CD4-positive, alpha-beta T cell treated with Interferon gamma for 1 hour (primary cell): ENCODE results near the gene ZBED1.
"Not testable (repeated sequence)": the region's sequence is repeated elsewhere in the genome, so short reads cannot be mapped to it uniquely, and the experiment has no call there.

ENCODE experiments used
- DNase-seq: peaks from one replicate; pipeline ENCODE4 v3.0.0-alpha.2; 2020

ZBED1 gene

GRCh38 chrX:2517055-2517454 lies 16.3 kb upstream of the ZBED1 start:
- DNase-seq: no peak

- DNase-seq: no peak
Measured at GRCh38 chrX:2516623-2517022, 15.8 kb upstream of the ZBED1 start.

GRCh38 chrX:2514131-2514530 lies 13.4 kb upstream of the ZBED1 start:
- DNase-seq: no peak

- DNase-seq: no peak
Measured at GRCh38 chrX:2513121-2513664, 12.4 kb upstream of the ZBED1 start.

DNA sequence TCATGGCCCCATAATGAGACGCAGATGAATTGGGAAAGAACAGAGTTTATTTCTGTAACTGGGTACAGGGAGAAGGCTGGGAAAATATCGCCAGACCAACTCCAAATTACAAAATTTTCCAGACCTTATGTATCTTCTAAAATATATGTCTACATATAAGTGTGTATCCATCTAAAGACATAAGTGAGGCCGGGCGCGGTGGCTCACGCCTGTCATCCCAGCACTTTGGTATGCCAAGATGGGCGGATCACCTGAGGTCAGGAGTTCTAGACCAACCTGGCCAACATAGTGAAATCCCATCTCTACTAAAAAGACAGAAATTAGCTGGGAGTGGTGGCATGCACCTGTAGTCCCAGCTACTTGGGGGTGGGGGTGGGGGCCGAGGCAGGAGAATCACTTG lies 11.7 kb upstream of the ZBED1 start:
- DNase-seq: no peak

GRCh38 chrX:2511326-2511725 lies 10.6 kb upstream of the ZBED1 start:
- DNase-seq: no peak

DNA sequence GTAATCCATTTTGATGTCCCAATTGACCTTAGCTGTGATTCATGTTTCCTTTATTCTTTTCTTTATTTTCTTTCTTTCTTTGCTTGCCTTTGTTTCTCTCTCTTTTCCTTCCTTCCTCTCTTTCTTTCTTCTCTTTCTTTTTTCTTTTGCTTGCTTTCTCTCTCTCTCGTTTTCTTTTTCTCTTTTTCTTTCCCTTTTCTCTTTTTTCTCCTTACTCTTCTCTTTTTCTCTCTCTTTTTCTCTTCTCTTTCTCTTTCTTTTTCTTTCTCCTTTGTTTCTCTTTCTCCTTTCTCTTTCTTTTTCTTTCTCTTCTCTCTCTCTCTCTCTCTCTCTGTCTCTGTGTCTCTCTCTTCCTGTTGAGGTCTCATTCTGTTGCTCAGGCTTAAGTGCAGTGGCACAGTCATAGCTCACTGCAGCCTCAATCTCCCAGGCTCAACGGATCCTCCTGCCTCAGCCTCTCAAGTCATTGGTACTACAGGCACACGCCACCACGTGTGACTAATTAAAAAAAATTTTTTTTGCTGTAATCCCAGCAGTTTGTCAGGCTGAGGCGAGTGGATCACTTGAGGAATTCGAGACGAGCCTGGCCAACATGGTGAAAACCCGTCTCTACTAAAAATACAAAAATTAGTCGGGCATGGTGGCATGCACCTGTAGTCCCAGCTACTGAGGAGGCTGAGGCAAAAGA lies 8.0 kb upstream of the ZBED1 start:
- no peak for DNase-seq

DNA sequence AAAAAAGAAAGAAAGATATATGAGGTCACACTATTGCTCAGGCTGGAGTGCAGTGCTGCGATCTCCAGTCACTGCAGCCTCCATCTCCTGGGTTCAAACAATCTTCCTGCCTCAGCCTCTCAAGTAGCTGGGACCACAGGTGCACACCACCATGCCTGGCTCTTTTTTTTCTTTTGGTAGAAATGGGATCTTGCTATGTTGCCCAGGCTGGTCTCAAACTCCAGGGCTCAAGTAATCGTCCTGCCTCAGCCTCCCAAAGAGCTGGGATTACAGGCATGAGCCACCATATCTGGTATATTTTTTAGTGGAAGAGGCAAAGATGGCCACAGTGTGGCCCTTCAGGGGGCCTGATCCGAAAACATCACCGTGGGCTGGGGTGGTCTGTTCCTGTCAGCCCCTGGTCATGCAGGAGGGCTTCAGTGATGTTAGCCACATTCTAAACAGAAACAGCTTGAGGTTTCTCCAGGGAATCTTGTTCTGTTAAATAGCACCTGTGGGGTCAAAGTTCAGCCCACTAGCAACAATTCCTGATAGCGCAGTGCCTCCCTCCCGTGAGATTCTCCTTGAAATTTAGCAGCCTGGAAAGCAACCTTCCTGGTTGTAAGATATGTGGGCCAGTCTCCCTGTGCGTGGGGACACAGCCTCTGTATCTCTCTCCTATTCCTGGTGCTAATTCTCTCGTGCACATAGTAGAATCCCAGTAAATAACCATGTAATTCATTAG lies 7.3 kb upstream of the ZBED1 start:
- no peak for DNase-seq

- no peak for DNase-seq
Measured at GRCh38 chrX:2507196-2507595, 6.4 kb upstream of the ZBED1 start.

- DNase-seq: not testable (repeated sequence)
Measured at GRCh38 chrX:2505341-2505740, 4.6 kb upstream of the ZBED1 start.

GRCh38 chrX:2504706-2505332 lies 4.0 kb upstream of the ZBED1 start:
- no peak for DNase-seq

- DNase-seq: no peak
Measured at GRCh38 chrX:2503591-2504500, 3.1 kb upstream of the ZBED1 start.

- DNase-seq: no peak
Measured at GRCh38 chrX:2502668-2503519, 2.1 kb upstream of the ZBED1 start.

- DNase-seq: no peak
Measured at GRCh38 chrX:2502120-2502667, 1.4 kb upstream of the ZBED1 start.

- no peak for DNase-seq
Measured at GRCh38 chrX:2501559-2502102, 855 bp upstream of the ZBED1 start.

DNA sequence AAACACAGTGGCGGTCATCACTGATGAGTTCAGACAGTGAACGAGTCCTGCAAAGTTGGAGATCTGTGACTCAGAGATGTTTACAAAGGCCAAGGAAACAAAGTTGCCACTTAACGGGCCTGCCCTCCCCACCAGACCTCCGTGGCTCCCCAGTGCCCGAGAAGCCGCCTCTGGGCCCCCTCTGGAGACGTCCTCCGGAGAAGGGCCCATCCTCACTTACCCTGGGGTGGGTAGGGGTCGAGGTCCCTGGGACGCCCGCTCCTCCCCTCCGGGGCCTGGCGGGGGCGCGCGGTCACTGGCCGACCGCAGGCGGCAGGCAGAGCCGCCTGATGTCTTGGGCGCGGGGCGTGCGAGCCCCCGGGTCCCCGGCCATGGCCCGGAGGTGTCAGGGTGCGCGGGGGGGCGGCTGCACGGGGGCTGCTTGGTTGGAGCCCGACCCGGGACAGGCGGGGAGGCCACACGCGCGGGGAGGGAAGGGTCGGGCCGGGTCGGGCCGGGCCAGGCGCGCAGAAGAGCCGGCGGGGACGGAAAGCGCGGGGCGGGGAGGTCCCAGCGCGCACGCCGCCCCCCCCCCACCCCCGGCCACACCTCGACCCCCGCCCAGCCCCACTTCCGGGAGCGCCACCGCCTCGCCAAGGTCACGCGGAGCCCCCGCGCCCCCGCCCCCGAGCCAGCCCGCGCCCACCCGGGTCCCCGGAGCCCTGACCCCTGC lies 529 bp downstream of the ZBED1 start:
- peak; percentile 18 for DNase-seq

DNA sequence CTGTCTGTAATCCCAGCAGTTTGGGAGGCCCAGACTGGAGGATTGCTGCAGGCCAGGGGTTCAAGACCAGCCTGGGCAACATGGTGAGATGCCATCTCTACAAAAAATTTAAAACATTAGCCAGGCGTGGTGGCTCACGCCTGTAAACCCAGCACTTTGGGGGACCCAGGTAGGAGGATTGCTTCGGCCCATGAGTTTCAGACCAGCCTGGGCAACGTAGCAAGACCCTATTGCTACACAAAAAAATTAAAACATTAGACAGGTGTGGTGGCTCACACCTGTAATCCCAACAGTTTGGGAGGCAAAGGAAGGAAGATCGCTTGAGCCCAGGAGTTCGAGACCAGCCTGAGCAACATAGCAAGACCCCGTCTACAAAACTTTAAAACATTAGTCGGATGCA lies 1.3 kb downstream of the ZBED1 start:
- no peak for DNase-seq

DNA sequence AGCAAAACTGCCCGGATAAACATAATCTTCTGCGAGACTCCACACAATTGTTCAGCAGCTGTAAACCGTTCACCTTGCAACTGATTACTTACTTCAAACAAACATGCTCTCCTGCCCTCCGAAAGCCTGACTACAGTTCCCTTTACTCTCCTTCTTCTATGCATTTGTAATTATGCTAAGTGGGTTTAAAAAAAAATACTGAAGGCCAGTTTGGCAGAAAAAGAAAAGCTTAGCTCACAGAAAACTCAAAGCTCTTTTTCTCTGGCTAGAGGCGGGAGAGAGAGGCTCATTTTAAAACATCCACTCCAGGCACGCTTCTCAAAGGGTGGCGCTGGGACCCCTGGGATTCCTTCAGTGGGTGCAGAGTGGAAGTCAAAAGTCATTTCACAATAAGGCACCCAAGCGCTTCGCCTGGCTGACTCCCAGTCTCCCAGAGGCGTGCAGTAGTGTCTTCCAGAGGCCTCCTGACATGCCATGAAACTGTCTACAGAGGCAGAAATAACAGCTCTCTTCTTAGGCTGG lies 1.9 kb downstream of the ZBED1 start:
- no peak for DNase-seq

DNA sequence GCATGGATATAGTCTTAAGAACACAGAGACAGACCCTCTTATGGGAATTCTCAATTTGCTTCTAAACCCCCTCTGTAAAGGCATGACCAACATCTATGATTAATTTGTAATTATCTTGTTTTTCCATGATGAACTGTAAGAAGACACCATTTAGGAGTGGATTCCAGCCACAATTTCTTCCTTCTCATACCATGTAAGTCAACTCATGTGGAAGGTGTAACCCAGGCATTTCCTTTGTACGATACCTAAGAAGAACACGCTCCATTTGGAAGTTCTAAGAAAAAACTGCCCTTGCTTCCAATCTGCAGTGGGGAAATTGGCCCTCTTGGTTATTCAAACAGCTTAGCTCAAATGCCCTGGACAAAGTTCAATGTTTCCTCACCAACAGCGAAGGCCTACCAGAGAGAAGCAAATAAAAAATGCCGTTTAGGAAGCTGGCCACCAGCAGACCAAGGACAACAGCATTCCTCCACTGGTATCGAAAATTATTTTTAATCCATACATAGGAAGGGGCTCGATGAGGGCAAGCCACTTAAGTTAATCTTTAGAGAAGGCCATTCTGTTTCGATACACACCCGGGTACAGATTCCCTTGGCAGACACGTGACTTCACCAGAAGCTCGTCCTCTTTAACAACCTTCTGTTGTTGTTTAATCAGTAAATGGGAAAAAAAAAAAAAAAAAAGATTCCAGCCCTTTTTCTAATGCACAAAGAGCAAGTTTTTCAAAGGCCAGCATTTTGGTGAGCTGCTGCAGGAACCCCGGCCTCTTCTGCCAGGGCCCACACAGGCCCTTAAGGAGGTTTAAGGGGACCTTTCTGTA lies 2.6 kb downstream of the ZBED1 start:
- DNase-seq: no peak
